Natural killer cell treated with Interleukin-12 subunit alpha and Interleukin-12 subunit beta and Interleukin-15 and Interleukin-18, amount 100 ng/mL, for 72 hours (primary cell): ENCODE results near the gene GLI3. TPM values are rescaled to one million over a fixed set of nuclear protein-coding genes. Genes with fewer than 3 reads are reported as not detected.
A peak's percentile ranks its signal among the peaks of the same experiment; 100 is the strongest.

Experiments
- ATAC-seq, 2 donors: fragments of 150-1000 bp; cut with Tn5 transposase in 1 of 2; sonication (Bioruptor Pico), chemical (Tn5 transposase) in 1 of 2; 2 replicates each; pipeline ENCODE4 v1.10.0; 2021
- DNase-seq: peaks from one replicate; pipeline ENCODE4 v3.0.0; 2022; ENCODE audit warnings: low spot score
- H3K27ac Mint-ChIP-seq, 2 donors: 1 replicate in 1 of 2; 2 replicates in 1 of 2; pipeline ENCODE4 v1.8.0; 2022; ENCODE audit warnings: mixed read lengths in 2 of 2, mild to moderate bottlenecking in 1 of 2, moderate library complexity in 1 of 2
- H3K27me3 Mint-ChIP-seq, 2 donors: 1 replicate in 1 of 2; 2 replicates in 1 of 2; pipeline ENCODE4 v1.8.0; 2022; ENCODE audit warnings: mixed read lengths in 2 of 2
- H3K36me3 Mint-ChIP-seq: one replicate; pipeline ENCODE4 v1.8.0; 2022; ENCODE audit warnings: mixed read lengths
- H3K4me1 Mint-ChIP-seq, 2 donors: 1 replicate in 1 of 2; 2 replicates in 1 of 2; pipeline ENCODE4 v1.8.0; 2022; ENCODE audit warnings: low read depth in 2 of 2, mixed read lengths in 2 of 2, mild to moderate bottlenecking in 1 of 2
- H3K4me3 Mint-ChIP-seq: one replicate; pipeline ENCODE4 v1.8.0; 2022; ENCODE audit warnings: mixed read lengths
- H3K9me3 Mint-ChIP-seq: 2 replicates; pipeline ENCODE4 v1.8.0; 2022; ENCODE audit warnings: mixed read lengths
- total RNA-seq, 2 donors: library from RNA; stranded (reverse); gene quantifications; one replicate each; pipeline ENCODE4 v1.2.3, GENCODE V29; 2022

GLI3 gene
- total RNA-seq, 2 donors from 2014 or later, result 0.25 to 1.1 TPM

DNA sequence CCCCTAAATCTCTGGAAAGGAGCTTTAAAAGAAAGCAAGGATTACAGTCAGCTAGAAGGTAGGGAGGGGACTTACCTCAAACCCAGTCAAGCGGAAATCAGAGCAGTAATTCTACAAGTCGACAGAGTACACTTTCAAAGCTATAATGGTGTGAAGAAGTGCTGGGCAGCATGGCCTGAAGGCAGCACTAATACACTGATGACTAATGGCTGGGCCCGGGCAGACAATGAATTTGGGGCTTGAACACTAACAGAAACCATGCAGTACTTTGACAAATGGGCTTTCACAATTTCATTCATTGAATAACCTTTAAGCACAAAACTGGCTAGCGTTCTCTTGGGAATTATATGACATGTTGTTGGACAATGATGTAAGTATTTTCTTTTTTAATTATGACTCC is 4.7 kb downstream of the GLI3 start:
- Mint-ChIP-seq H3K36me3 (no peaks in the 10 kb centered on the region), H3K27me3 (peaks cover 30 to 55% of the 10 kb centered on the region in 2 donors), H3K4me3 (no peak overlapping the region), H3K27ac (no peak overlapping the region), H3K9me3 (no peaks in the 10 kb centered on the region), H3K4me1 (peaks cover 0 to 11% of the 10 kb centered on the region in 2 donors)
- DNase-seq, result no peak
- no peak for ATAC-seq

DNA sequence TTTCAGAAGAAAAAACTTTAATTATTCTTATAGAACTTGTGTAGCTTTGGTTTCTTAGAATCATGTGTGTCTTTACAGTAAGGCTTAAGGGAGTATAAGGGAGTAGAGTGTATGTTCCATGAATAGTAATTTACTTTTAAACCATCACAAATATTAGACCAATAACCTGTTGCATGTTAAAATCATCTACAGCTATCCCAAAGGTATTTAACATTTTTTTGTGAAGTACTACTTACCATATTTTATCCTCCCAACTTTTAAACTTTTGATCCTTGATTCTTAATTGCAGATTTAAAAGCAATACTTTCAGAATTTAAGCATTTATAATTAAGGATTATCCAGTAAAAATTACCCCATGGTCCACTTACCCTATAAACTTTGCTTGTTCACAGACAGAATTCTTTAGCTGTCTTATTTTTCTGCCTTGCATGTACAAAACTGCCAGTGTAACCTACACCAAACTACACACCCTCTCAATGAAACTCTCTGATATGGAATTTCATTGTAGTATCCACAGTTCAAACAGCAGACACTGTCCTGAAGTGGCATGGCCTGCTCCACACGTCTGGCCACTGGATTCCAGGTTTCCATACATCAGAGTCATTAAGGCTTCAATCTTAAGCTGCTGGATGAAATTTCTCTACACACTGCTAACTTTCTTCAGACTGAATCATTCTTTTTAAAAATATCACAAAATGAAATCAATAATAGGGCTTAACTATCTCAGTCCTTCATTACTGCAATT is 5.8 kb downstream of the GLI3 start:
- no peak for ATAC-seq
- Mint-ChIP-seq H3K27ac (no peak overlapping the region), H3K9me3 (no peaks in the 10 kb centered on the region), H3K27me3 (peaks cover 38 to 65% of the 10 kb centered on the region in 2 donors), H3K36me3 (no peaks in the 10 kb centered on the region), H3K4me3 (no peak overlapping the region), H3K4me1 (peaks cover 0 to 11% of the 10 kb centered on the region in 2 donors)
- no peak for DNase-seq

DNA sequence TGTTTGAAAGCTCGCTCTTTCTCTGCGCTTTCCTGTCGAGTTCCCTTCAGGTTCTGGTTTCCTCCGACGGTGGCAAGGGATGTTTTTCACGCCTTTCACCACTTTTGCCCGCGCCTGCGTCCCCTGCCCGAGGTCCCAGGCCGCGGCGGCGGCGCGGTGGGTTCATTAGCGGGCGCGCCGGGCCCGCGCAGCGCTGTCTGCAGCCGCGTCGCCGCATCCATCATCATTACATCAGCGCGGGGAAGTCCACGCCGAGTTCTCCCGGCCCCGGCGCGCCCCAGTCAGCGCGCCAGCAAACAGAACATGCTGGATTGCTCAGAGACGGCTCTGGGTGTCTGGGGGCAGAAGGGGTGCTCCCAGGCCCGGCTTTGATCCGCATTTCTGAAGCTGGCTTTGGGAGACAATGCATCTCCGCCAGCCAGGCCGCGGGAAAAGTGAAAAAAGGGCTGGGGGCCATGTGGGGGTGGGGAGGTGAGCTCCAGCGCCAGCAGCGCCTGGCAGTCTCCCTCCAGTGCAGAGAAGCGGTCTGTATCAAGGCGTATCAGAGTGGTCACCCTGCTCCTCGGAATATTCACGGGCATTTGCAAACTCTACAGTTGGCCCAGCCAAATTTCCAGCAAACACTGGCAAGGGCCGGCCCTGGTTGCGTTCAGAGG is 8.9 kb downstream of the GLI3 start:
- Mint-ChIP-seq H3K36me3 (no peaks in the 10 kb centered on the region), H3K4me1 (peaks cover 0 to 7% of the 10 kb centered on the region in 2 donors), H3K4me3 (peak overlapping the region; percentile 1), H3K9me3 (no peaks in the 10 kb centered on the region), H3K27me3 (peaks cover 37 to 46% of the 10 kb centered on the region in 2 donors), H3K27ac (no peak overlapping the region)
- DNase-seq (no peak), ATAC-seq (peak; percentile 66 to 88)

GRCh38 chr7:42227541-42227935 is 9.5 kb downstream of the GLI3 start:
- Mint-ChIP-seq H3K4me3 (peak overlapping the region; percentile 1), H3K27ac (no peak overlapping the region), H3K27me3 (peaks cover 37 to 42% of the 10 kb centered on the region in 2 donors), H3K9me3 (no peaks in the 10 kb centered on the region), H3K4me1 (peaks cover 0 to 7% of the 10 kb centered on the region in 2 donors), H3K36me3 (no peaks in the 10 kb centered on the region)
- DNase-seq, result no peak
- ATAC-seq, result peak; percentile 27 to 60

DNA sequence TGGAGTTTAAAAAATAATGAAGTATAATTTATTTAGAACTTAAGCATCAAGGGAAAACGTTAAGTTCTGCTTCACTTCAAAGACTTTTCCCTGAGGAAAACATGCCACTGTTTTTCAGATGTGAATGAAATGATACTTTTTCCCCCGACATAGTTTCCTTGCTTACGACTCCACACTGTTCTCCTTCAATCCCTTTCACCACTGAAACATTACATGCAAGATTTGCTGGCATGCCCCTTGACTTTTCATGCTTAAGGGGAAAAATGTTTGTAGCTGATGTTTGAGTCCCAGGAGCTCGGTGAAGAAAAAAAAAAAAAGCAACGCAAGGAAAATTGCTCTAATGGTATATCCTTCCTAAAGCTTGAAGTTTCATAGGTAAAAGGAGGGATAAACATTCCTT is 10.0 kb downstream of the GLI3 start:
- H3K27me3 Mint-ChIP-seq, result peaks cover 35 to 37% of the 10 kb centered on the region in 2 donors
- no peak overlapping the region for H3K4me3 Mint-ChIP-seq
- peaks cover 0 to 7% of the 10 kb centered on the region in 2 donors for H3K4me1 Mint-ChIP-seq
- ATAC-seq (no peak), DNase-seq (no peak)
- H3K36me3 Mint-ChIP-seq, result no peaks in the 10 kb centered on the region
- no peak overlapping the region for H3K27ac Mint-ChIP-seq
- H3K9me3 Mint-ChIP-seq, result no peaks in the 10 kb centered on the region

DNA sequence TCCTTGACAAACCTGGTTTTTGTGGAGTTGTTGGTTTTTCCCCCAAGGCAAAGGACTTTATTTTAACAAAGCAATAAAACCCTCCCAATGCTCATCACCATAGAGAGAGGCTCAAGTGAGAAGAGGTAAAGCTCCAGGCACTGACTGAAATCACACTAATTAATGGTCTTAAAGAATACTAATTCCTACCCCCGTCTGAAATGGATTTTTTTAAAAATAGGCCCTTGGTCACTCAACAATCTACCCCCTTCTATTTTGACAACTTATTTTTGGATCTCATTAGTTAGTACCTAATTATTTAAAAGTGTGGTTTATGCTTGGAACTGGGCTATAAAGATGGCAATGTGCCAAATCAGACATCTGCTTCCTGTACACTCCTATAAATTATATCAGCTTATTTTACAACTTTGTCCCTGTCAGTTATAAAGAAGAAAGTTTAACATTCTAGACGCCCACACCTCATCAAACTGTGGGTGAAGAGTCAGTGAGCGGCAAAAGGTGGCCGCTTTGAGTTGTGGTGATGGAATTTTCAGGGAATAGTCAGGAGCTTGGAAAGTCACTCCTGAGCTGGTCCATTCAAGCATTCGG is 10.6 kb downstream of the GLI3 start:
- ATAC-seq, result no peak
- Mint-ChIP-seq H3K4me1 (peaks cover 0 to 7% of the 10 kb centered on the region in 2 donors), H3K27me3 (peaks cover 31 to 32% of the 10 kb centered on the region in 2 donors), H3K9me3 (no peaks in the 10 kb centered on the region), H3K4me3 (no peak overlapping the region), H3K36me3 (no peaks in the 10 kb centered on the region), H3K27ac (no peak overlapping the region)
- DNase-seq, result no peak

- DNase-seq (no peak), ATAC-seq (no peak)
- Mint-ChIP-seq H3K4me1 (peaks cover 0 to 7% of the 10 kb centered on the region in 2 donors), H3K27me3 (peaks cover 27 to 29% of the 10 kb centered on the region in 2 donors), H3K9me3 (no peaks in the 10 kb centered on the region), H3K27ac (no peak overlapping the region), H3K36me3 (no peaks in the 10 kb centered on the region), H3K4me3 (no peak overlapping the region)
These were observed 12.5 kb downstream of the GLI3 start for GRCh38 chr7:42224391-42225003.

GRCh38 chr7:42222891-42223290 is 14.1 kb downstream of the GLI3 start:
- Mint-ChIP-seq H3K27me3 (peaks cover 23 to 29% of the 10 kb centered on the region in 2 donors), H3K4me1 (peaks cover 0 to 6% of the 10 kb centered on the region in 2 donors), H3K27ac (no peak overlapping the region), H3K9me3 (no peaks in the 10 kb centered on the region), H3K4me3 (no peak overlapping the region), H3K36me3 (no peaks in the 10 kb centered on the region)
- DNase-seq (no peak), ATAC-seq (no peak)

- H3K27ac Mint-ChIP-seq, result no peak overlapping the region
- DNase-seq (no peak), ATAC-seq (no peak)
- H3K4me3 Mint-ChIP-seq, result no peak overlapping the region
- no peaks in the 10 kb centered on the region for H3K4me1 Mint-ChIP-seq
- no peaks in the 10 kb centered on the region for H3K36me3 Mint-ChIP-seq
- no peaks in the 10 kb centered on the region for H3K9me3 Mint-ChIP-seq
- H3K27me3 Mint-ChIP-seq, result peaks cover 19 to 23% of the 10 kb centered on the region in 2 donors
These were observed 14.9 kb downstream of the GLI3 start for GRCh38 chr7:42222125-42222524.

DNA sequence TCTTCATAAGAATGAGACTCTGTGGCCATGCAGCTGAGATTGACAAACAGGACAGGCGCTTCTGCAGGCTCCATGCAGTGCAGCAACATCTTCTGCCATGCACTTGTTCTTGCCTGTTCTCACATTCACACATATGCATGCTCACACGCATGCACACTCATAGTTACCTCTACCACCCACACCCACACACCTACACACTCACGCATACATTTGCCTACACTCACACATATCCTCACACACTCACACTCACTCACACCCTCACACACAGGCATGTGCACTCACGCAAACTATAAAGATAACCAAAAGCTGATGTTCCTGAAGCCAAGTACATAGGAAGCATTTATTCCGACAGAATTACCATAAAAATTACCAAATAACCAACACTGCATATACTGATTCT is 15.7 kb downstream of the GLI3 start:
- Mint-ChIP-seq H3K27me3 (peaks cover 16 to 22% of the 10 kb centered on the region in 2 donors), H3K36me3 (no peaks in the 10 kb centered on the region), H3K4me3 (no peak overlapping the region), H3K9me3 (no peaks in the 10 kb centered on the region), H3K4me1 (no peaks in the 10 kb centered on the region), H3K27ac (no peak overlapping the region)
- DNase-seq (no peak), ATAC-seq (peak in 1 of 2 donors; percentile 38)

- peaks cover 15 to 18% of the 10 kb centered on the region in 2 donors for H3K27me3 Mint-ChIP-seq
- DNase-seq, result no peak
- no peaks in the 10 kb centered on the region for H3K36me3 Mint-ChIP-seq
- H3K4me1 Mint-ChIP-seq, result no peaks in the 10 kb centered on the region
- no peaks in the 10 kb centered on the region for H3K9me3 Mint-ChIP-seq
- ATAC-seq, result no peak
- H3K4me3 Mint-ChIP-seq, result no peak overlapping the region
- no peak overlapping the region for H3K27ac Mint-ChIP-seq
These were observed 17.6 kb downstream of the GLI3 start for GRCh38 chr7:42219447-42219846.

- no peak overlapping the region for H3K4me3 Mint-ChIP-seq
- ATAC-seq, result no peak
- no peaks in the 10 kb centered on the region for H3K9me3 Mint-ChIP-seq
- H3K36me3 Mint-ChIP-seq, result no peaks in the 10 kb centered on the region
- peaks cover 18 to 21% of the 10 kb centered on the region in 2 donors for H3K27me3 Mint-ChIP-seq
- H3K27ac Mint-ChIP-seq, result no peak overlapping the region
- no peaks in the 10 kb centered on the region for H3K4me1 Mint-ChIP-seq
- no peak for DNase-seq
These were observed 18.8 kb downstream of the GLI3 start for GRCh38 chr7:42218248-42218647.

DNA sequence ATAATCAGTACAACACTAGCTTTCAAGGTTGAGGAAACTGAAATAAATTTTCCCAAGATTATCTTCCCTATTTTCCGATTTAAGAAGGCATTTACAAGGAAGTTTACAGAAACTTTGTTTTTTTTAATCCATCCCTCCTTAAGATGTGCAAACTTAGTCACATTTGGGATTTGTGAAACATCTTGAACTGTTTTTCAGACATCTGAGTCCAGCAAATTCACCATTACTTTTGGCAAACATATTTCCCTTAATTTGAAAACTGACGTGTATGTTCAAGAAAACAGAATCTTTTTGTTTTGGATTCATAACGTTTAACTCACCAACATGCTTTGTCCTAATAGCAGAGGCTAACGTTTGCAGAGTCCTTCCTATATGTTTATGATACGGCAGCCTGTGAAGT is 19.5 kb downstream of the GLI3 start:
- H3K9me3 Mint-ChIP-seq, result no peaks in the 10 kb centered on the region
- H3K4me3 Mint-ChIP-seq, result no peak overlapping the region

GRCh38 chr7:42217053-42217452 is 20.0 kb downstream of the GLI3 start:
- no peaks in the 10 kb centered on the region for H3K4me1 Mint-ChIP-seq
- no peak overlapping the region for H3K4me3 Mint-ChIP-seq
- DNase-seq (no peak), ATAC-seq (no peak)
- no peaks in the 10 kb centered on the region for H3K9me3 Mint-ChIP-seq
- peaks cover 16 to 28% of the 10 kb centered on the region in 2 donors for H3K27me3 Mint-ChIP-seq
- no peaks in the 10 kb centered on the region for H3K36me3 Mint-ChIP-seq
- no peak overlapping the region for H3K27ac Mint-ChIP-seq

More for the DNA sequence above, 19.5 kb downstream of the GLI3 start:
- peaks cover 18 to 23% of the 10 kb centered on the region in 2 donors for H3K27me3 Mint-ChIP-seq
- no peaks in the 10 kb centered on the region for H3K4me1 Mint-ChIP-seq
- no peak for ATAC-seq
- H3K36me3 Mint-ChIP-seq, result no peaks in the 10 kb centered on the region
- no peak for DNase-seq
- H3K27ac Mint-ChIP-seq, result no peak overlapping the region
